K562 (cell line): Measurements from ENCODE around the gene MFSD6. TPM values are rescaled to one million over a fixed set of nuclear protein-coding genes. Genes with fewer than 3 reads are reported as not detected.
A peak's percentile ranks its signal among the peaks of the same experiment; 100 is the strongest.

Experiments
- ARID1B ChIP-seq: fragments of 450-650 bp; IDR thresholded peaks from 2 replicates; pipeline ENCODE4 v1.6.1; 2016; ENCODE audit warnings: antibody characterized with exemption, mild to moderate bottlenecking, inconsistent platforms
- CXXC5 ChIP-seq: fragments of 250-450 bp; sonication (Bioruptor Pico); IDR thresholded peaks from 2 replicates; pipeline ENCODE4 v1.8.0; 2022; ENCODE audit warnings: inconsistent platforms, mild to moderate bottlenecking, moderate library complexity
- FOSL1 ChIP-seq: fragments of 200-800 bp; sonication (Bioruptor generic); conservative IDR thresholded peaks from 2 replicates; pipeline ENCODE4 v1.6.1; 2016; ENCODE audit warnings: missing genetic modification characterization, missing compliant biosample characterization
- KDM5B ChIP-seq: fragments of 200-600 bp; sonication (generic); IDR thresholded peaks from 2 replicates; pipeline ENCODE4 v1.6.1; 2012; ENCODE audit warnings: low read depth, mild to moderate bottlenecking, moderate library complexity, low read length, control low read depth, inconsistent platforms; ENCODE audit not compliant: insufficient replicate concordance
- MTA1 ChIP-seq: fragments of 450-650 bp; IDR thresholded peaks from 2 replicates; pipeline ENCODE4 v1.6.1; 2017; ENCODE audit warnings: borderline replicate concordance
- POLR3G ChIP-seq: IDR thresholded peaks from 2 replicates; pipeline ENCODE4 v1.6.1; 2011; ENCODE audit not compliant: insufficient read length, insufficient replicate concordance; ENCODE audit errors: extremely low read depth
- SMARCA5 ChIP-seq: fragments of 450-650 bp; IDR thresholded peaks from 2 replicates; pipeline ENCODE4 v1.6.1; 2016
- SRSF7 ChIP-seq: fragments of 200-400 bp; formaldehyde crosslinking; optimal IDR thresholded peaks from 2 replicates; pipeline ENCODE3; 2017; ENCODE audit warnings: mild to moderate bottlenecking, low read depth, low read length
- YY1 ChIP-seq, 3 experiments: IDR thresholded peaks; 2 replicates each; pipeline ENCODE4 v1.6.1; 2011; ENCODE audit warnings: low read length in 2 of 3, mild to moderate bottlenecking in 2 of 3, moderate library complexity in 2 of 3, borderline replicate concordance in 1 of 3, control low read depth in 1 of 3, low read depth in 1 of 3; ENCODE audit not compliant: insufficient read depth in 3 of 3, insufficient replicate concordance in 2 of 3, control insufficient read depth in 1 of 3, insufficient read length in 1 of 3; ENCODE audit errors: extremely low read depth in 1 of 3
- ZNF232 ChIP-seq: sonication (generic); formaldehyde crosslinking; IDR thresholded peaks from 2 replicates; pipeline ENCODE4 v1.8.0; 2022; ENCODE audit warnings: mild to moderate bottlenecking, missing genetic modification reagents
- ZNF583 ChIP-seq: fragments of 250-450 bp; sonication (Bioruptor Pico); IDR thresholded peaks from 2 replicates; pipeline ENCODE4 v1.4.0; 2020
- ZNF707 ChIP-seq: fragments of 250-450 bp; sonication (Bioruptor Pico); conservative IDR thresholded peaks from 2 replicates; pipeline ENCODE4 v1.8.0; 2022; ENCODE audit warnings: inconsistent platforms, mild to moderate bottlenecking, moderate library complexity
- polyA plus RNA-seq, 8 experiments: library from polyadenylated mRNA; depleted of rRNA in 4 of 8; stranded (reverse) in 5 of 8; unstranded in 3 of 8; fragments of >200 nt; fragmentation: Nextera tagmentation in 2 of 8; fragmentation: Illumina TruSeq in 1 of 8; extraction: Ambion mirVana in 2 of 8; extraction: Trizol in 1 of 8; gene quantifications; 2 replicates each; pipeline versions ENCODE4 v1.2.1 to v1.2.3, GENCODE V29; 2011 to 2014; ENCODE audit warnings: inconsistent platforms in 1 of 8, missing spikeins in 1 of 8
- total RNA-seq, 7 experiments: library from RNA; depleted of rRNA in 6 of 7; stranded (reverse); fragments of >200 nt in 6 of 7; fragmentation: Illumina TruSeq in 2 of 7; extraction: Trizol in 2 of 7; gene quantifications; 2 replicates each; pipeline versions ENCODE4 v1.2.1 to v1.2.3, GENCODE V29; 2011 to 2021; ENCODE audit warnings: low replicate concordance in 1 of 7
- TF ChIP-seq, protein P1 (sequence below): fragments of 450-650 bp; IDR thresholded peaks from 2 replicates; pipeline ENCODE4 v1.6.1; 2016; ENCODE audit warnings: mild to moderate bottlenecking, moderate library complexity
- TF ChIP-seq, protein P2 (sequence below): sonication (generic); formaldehyde crosslinking; IDR thresholded peaks from 2 replicates; pipeline ENCODE4 v1.9.0; 2022; ENCODE audit warnings: mild to moderate bottlenecking, missing genetic modification reagents

MFSD6 gene
- total and polyA plus RNA-seq, 9 of the 15 experiments (the other 6 are each of a cell fraction or from before 2014, with no cell fraction given), result 1.1 to 7.9 (median 4.4) TPM

DNA sequence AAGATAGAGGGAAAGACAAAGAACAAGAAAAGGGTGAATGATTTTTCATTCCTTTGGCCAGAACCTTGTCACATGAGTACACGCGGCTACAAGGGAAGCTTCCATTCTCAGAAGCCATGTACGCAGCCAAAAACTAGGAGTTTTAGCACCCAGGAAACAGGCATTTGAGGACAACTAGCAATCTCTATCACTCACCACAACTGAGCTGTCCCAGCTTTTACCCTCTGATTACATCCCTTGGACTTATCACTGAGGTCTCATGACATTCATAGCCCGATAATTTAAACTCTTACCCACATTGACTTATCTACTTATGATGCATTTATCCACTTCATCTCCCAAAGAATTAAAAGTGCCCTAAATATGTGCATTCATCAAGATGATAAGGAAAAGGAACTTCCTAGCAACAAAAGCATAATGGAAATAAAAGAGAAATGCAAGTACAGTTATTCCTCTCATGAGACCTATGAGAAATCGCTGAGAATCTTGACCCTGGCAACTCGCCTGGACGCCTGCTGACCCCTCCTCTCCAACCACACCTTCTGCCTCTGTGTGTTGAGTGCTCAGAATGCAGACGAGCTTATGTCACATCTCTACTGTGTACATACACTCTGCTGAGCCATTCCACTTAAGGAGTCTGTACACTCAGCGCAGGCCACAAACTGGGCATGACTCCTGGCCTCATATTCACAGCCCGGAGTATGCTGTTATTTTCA, 28.7 kb upstream of the MFSD6 start (continued):
- TF ChIP-seq, protein P1, sequence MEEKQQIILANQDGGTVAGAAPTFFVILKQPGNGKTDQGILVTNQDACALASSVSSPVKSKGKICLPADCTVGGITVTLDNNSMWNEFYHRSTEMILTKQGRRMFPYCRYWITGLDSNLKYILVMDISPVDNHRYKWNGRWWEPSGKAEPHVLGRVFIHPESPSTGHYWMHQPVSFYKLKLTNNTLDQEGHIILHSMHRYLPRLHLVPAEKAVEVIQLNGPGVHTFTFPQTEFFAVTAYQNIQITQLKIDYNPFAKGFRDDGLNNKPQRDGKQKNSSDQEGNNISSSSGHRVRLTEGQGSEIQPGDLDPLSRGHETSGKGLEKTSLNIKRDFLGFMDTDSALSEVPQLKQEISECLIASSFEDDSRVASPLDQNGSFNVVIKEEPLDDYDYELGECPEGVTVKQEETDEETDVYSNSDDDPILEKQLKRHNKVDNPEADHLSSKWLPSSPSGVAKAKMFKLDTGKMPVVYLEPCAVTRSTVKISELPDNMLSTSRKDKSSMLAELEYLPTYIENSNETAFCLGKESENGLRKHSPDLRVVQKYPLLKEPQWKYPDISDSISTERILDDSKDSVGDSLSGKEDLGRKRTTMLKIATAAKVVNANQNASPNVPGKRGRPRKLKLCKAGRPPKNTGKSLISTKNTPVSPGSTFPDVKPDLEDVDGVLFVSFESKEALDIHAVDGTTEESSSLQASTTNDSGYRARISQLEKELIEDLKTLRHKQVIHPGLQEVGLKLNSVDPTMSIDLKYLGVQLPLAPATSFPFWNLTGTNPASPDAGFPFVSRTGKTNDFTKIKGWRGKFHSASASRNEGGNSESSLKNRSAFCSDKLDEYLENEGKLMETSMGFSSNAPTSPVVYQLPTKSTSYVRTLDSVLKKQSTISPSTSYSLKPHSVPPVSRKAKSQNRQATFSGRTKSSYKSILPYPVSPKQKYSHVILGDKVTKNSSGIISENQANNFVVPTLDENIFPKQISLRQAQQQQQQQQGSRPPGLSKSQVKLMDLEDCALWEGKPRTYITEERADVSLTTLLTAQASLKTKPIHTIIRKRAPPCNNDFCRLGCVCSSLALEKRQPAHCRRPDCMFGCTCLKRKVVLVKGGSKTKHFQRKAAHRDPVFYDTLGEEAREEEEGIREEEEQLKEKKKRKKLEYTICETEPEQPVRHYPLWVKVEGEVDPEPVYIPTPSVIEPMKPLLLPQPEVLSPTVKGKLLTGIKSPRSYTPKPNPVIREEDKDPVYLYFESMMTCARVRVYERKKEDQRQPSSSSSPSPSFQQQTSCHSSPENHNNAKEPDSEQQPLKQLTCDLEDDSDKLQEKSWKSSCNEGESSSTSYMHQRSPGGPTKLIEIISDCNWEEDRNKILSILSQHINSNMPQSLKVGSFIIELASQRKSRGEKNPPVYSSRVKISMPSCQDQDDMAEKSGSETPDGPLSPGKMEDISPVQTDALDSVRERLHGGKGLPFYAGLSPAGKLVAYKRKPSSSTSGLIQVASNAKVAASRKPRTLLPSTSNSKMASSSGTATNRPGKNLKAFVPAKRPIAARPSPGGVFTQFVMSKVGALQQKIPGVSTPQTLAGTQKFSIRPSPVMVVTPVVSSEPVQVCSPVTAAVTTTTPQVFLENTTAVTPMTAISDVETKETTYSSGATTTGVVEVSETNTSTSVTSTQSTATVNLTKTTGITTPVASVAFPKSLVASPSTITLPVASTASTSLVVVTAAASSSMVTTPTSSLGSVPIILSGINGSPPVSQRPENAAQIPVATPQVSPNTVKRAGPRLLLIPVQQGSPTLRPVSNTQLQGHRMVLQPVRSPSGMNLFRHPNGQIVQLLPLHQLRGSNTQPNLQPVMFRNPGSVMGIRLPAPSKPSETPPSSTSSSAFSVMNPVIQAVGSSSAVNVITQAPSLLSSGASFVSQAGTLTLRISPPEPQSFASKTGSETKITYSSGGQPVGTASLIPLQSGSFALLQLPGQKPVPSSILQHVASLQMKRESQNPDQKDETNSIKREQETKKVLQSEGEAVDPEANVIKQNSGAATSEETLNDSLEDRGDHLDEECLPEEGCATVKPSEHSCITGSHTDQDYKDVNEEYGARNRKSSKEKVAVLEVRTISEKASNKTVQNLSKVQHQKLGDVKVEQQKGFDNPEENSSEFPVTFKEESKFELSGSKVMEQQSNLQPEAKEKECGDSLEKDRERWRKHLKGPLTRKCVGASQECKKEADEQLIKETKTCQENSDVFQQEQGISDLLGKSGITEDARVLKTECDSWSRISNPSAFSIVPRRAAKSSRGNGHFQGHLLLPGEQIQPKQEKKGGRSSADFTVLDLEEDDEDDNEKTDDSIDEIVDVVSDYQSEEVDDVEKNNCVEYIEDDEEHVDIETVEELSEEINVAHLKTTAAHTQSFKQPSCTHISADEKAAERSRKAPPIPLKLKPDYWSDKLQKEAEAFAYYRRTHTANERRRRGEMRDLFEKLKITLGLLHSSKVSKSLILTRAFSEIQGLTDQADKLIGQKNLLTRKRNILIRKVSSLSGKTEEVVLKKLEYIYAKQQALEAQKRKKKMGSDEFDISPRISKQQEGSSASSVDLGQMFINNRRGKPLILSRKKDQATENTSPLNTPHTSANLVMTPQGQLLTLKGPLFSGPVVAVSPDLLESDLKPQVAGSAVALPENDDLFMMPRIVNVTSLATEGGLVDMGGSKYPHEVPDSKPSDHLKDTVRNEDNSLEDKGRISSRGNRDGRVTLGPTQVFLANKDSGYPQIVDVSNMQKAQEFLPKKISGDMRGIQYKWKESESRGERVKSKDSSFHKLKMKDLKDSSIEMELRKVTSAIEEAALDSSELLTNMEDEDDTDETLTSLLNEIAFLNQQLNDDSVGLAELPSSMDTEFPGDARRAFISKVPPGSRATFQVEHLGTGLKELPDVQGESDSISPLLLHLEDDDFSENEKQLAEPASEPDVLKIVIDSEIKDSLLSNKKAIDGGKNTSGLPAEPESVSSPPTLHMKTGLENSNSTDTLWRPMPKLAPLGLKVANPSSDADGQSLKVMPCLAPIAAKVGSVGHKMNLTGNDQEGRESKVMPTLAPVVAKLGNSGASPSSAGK, result 0 out of 2 replicates have a peak, but pooled peaks have one; percentile 8
- TF ChIP-seq MTA1 (peak; percentile 14; the same call in 1 of the 2 replicates), ARID1B (peak; percentile 82), FOSL1 (tag) (peak; percentile 37; the same call in 1 of the 2 replicates), KDM5B (peak; percentile 35), ZNF583 (CRISPR knock-in tag) (no peak), ZNF707 (no peak), ZNF232 (no peak), YY1 (IDR thresholded peaks at IDR 0.05; ENCODE audit: borderline replicate concordance in 1 of 3, control insufficient read depth in 1 of 3, extremely low read depth in 1 of 3, insufficient read depth in 3 of 3, insufficient read length in 1 of 3, insufficient replicate concordance in 2 of 3, low read depth in 1 of 3, low read length in 2 of 3) (no peak), POLR3G (no peak), SRSF7 (no peak), SMARCA5 (no peak), CXXC5 (CRISPR knock-in tag) (peak; percentile 54; the same call in 1 of the 2 replicates)
- TF ChIP-seq, protein P2, sequence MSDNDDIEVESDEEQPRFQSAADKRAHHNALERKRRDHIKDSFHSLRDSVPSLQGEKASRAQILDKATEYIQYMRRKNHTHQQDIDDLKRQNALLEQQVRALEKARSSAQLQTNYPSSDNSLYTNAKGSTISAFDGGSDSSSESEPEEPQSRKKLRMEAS (CRISPR knock-in tag), result no peak
